HG02973 (cell line): ENCODE data around the gene WNK1.
A peak's percentile ranks its signal among the peaks of the same experiment; 100 is the strongest.
"Not testable (repeated sequence)": the region's sequence is repeated elsewhere in the genome, so short reads cannot be mapped to it uniquely, and the experiment has no call there.

ENCODE experiments used
- ATAC-seq: cut with Tn5 transposase; IDR thresholded peaks from one replicate; pipeline ENCODE4 v1.9.1; 2021; ENCODE audit warnings: moderate library complexity; ENCODE audit not compliant: unreplicated experiment

The WNK1 gene

GRCh38 chr12:810671-811415, 58.5 kb downstream of the WNK1 start:
- ATAC-seq, result no peak

DNA sequence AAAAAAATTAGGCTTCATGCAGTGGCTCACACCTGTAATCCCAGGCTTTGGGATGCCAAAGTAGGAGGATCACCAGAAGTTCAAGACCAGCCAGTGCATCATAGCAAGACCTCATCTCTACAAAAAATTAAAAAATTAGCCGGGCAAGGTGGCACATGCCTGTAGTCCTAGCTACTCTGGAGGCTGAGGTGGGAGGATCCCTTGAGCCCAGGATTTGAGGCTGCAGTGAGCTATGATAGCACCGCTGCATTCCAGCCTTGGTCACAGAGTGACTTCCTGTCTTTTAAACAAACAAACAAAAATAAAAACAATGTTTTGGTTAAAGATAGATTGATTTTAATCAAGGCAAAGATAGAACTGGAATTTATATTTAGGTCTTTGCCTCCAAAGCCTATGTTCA, 60.6 kb downstream of the WNK1 start:
- ATAC-seq, result no peak

- not testable (repeated sequence) for ATAC-seq
Measured at GRCh38 chr12:817456-817855, 65.1 kb downstream of the WNK1 start.

- no peak for ATAC-seq
Measured at GRCh38 chr12:817941-818600, 65.7 kb downstream of the WNK1 start.

DNA sequence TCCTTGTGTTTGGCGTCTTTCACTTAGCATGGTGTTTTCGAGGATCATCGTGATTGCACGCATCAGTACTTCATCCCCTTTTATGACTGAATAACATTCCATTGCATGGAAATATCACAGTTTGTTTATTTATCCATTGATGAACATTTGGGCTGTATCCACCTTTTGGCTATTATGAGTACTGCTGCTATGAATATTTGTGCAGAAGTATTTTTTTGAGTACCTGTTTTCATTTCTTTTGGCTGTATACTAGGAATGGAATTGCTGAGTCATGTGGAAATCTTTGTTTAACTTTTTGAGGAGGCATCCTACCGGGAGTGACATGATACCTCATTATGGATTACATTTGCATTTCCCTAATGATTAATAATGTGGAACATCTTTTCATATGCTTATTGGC, 66.4 kb downstream of the WNK1 start:
- no peak for ATAC-seq

DNA sequence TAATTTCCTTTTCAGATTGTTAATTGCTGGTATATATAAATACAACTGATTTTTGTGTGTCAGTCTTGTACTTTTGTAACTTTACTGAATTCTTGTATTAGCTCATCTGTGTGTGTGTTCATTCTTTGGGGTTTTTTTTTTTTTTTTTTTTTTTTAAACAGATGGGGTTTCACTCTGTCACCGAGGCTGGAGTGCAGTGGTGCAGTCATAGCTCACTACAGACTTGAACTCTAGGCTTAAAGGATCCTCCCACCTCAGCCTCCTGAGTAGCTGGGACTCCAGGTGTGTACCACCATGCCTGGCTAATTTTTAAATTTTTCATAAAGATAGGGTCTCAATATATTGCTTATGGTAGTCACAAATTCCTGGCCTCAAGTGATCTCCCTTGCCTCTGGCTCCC, 68.0 kb downstream of the WNK1 start:
- no peak for ATAC-seq

DNA sequence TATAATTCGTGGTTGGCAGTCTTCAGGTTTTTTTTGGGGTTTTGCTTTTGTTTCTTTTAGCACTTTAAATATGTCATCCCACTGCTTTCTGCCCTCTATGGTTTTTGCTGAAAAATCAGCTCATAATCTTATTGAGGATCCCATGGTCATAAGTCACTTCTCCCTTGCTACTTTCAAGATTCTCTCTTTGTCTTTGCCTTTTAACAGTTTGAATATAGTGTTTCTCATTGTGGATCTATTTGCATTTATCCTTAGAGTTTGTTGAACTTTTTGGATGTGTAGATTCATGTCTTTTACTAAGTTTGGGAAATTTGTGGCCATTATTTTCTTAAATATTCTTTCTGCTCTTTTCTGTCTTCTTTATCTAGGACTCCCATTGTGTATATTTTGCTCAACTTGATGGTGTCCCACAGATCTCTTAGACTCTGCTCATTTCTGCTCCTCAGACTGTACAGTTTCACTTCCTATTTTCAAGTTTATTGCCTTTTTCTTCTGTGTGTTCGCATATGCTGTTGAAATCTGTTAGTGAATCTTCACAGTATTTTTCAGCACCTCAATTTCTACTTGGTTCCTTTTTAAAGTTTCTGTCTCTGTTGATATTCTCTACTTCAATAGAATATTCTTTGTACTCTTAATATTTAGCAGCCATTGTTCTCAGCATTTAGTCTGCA, 70.8 kb downstream of the WNK1 start:
- peak; percentile 84 for ATAC-seq

GRCh38 chr12:826331-826730, 74.0 kb downstream of the WNK1 start:
- no peak for ATAC-seq

- no peak for ATAC-seq
Measured at GRCh38 chr12:828726-829395, 76.5 kb downstream of the WNK1 start.

DNA sequence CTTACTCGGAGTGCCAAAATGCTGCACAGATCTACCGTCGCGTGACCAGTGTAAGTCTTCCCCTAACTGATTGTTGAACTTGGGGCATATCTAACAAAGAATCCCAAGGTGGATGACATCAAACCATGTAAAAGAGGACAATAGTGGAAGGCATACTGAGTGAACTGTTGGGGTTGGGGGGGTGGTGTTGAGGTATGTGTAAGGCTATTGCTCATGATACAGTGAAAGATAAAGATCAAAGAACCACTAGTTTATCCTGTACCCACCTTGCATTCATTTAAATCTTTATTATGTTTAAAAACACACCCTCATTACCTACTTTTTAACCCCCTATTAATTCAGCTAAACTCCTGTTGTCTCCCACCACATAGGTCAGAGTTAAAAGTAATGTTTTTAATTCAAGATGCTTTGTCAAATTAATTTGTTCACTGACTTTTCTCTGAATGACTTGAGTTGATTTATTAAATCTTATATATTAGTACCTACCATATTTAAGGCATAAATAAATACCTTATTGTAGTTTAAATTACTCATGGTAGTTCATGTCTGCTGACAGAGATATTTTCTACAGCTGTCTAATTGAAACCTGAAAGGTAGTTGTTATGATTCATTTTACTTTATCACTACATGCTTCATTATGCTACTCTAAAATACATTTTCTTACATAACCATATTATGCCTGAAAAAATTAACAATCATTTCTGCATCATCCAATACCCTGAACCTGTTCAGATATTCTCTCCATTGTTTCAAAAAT, 77.9 kb downstream of the WNK1 start:
- ATAC-seq, result no peak

DNA sequence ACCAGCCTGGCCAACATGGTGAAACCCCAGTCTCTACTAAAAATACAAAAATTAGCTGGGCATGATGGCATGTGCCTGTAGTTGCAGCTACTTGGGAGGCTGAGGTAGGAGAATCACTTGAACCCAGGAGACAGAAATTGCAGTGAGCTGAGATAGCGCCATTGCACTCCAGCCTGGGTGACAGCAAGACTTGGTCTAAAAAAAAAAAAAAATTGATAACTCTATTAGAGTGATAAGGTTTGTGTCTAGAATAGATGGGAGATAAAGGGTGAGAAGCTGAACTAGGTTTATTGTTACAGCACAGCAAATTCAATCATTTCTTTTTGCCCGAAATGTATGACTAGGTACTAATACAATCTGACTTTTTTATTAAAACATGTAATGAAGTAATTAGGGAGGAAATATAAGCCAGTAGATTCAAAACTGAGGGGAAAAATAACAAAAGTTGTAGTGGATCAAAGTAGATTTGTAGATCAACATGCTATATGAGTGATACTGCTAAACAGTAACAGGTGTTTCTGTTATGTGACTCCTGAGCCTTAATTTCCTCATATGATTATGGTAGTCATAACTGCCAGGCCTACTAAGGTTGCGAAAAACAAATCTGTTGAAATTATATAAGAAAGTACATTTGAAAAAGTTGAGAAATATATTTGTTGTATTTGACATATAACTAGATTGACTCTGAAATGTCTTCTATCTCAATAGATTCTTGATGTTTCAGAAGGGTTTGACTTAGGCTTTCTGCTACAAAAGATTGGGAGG, 83.6 kb downstream of the WNK1 start:
- no peak for ATAC-seq

DNA sequence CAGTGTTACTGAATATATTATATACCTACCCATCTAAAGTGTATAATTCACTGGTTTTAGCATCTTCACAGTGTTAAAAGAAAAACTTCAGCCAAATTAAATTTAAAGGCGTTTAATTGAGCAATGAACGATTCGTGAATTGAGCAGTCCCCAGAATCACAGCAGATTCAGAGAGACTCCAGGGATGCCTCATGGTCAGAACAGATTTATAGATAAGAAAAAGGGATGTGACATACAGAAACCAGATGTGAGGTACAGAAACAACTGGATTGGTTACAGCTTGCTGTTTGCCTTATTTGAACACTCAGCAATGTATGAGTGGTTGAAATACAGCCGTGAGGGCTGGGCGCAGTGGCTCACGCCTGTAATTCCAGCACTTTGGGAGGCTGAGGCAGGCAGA, 84.6 kb downstream of the WNK1 start:
- ATAC-seq, result no peak

GRCh38 chr12:837548-837947, 85.2 kb downstream of the WNK1 start:
- no peak for ATAC-seq

DNA sequence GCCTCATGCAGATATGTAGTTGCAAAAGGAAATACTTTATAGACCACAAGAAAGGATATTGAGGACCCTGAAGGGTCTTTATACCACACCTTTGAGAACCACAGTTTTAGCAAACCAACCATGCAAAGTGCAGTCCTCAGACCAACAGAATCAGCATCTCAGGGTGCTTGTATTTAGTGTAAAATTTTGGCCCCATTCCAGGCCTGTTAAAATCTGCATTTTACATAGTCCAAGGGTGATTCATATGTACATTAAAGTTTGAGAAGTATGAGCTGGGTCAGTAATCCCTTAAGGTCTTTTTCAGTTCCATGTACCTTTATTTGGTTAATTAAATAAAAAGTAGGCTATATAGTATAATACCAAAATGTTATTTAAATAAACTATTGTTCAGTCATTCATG, 91.2 kb downstream of the WNK1 start:
- no peak for ATAC-seq

DNA sequence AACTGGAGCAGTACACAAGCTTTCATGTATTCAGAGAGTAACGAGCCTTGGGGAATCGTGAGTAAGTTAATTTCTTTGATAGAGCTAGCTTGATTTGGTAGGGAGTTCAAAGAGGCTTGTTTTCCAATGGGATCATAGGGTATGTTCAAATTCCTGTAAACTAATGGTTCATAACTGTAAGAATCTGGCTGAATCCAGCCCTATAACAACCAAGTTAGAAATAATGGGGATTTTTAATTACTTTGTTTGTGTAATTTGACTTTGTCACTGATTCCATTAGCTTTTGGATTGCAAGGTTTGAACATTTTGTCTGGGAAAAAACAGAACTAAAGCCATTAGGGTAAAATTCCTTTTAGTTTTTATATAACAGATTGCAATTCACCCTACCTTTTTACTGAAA, 94.0 kb downstream of the WNK1 start:
- no peak for ATAC-seq

GRCh38 chr12:848173-848865, 95.9 kb downstream of the WNK1 start:
- no peak for ATAC-seq

GRCh38 chr12:848882-849527, 96.6 kb downstream of the WNK1 start:
- no peak for ATAC-seq

DNA sequence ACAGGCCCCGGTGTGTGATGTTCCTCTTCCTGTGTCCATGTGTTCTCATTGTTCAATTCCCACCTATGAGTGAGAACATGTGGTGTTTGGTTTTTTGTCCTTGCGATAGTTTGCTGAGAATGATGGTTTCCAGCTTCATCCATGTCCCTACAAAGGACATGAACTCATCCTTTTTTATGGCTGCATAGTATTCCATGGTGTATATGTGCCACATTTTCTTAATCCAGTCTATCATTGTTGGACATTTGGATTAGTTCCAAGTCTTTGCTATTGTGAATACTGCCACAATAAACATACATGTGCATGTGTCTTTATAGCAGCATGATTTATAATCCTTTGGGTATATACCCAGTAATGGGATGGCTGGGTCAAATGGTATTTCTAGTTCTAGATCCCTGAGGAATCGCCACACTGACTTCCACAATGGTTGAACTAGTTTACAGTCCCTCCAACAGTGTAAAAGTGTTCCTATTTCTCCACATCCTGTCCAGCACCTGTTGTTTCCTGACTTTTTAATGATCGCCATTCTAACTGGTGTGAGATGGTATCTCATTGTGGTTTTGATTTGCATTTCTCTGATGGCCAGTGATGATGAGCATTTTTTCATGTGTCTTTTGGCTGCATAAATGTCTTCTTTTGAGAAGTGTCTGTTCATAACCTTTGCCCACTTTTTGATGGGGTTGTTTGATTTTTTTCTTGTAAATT, 97.5 kb downstream of the WNK1 start:
- not testable (repeated sequence) for ATAC-seq
